Parathyroid adenoma (tissue), 2 donors: ENCODE measurements around the gene MRFAP1.

Experiments
- H2AFZ ChIP-seq: fragments of 300-600 bp; sonication (generic); one replicate; pipeline ENCODE4 v1.7.0; 2017; ENCODE audit warnings: antibody characterized with exemption, mild to moderate bottlenecking
- H3K27ac ChIP-seq: fragments of 300-600 bp; sonication (generic); one replicate; pipeline ENCODE4 v1.7.0; 2017
- H3K27me3 ChIP-seq: fragments of 300-600 bp; sonication (generic); one replicate; pipeline ENCODE4 v1.7.0; 2017; ENCODE audit warnings: low read length; ENCODE audit not compliant: control insufficient read depth, insufficient read depth
- H3K36me3 ChIP-seq: fragments of 300-600 bp; sonication (generic); one replicate; pipeline ENCODE4 v1.7.0; 2017; ENCODE audit warnings: low read length; ENCODE audit not compliant: control insufficient read depth, insufficient read depth
- H3K4me1 ChIP-seq: fragments of 300-600 bp; sonication (generic); one replicate; pipeline ENCODE4 v1.7.0; 2017; ENCODE audit warnings: control low read depth
- H3K4me2 ChIP-seq: fragments of 300-600 bp; sonication (generic); one replicate; pipeline ENCODE4 v1.7.0; 2017; ENCODE audit warnings: low read length
- H3K4me3 ChIP-seq: fragments of 300-600 bp; sonication (generic); one replicate; pipeline ENCODE4 v1.7.0; 2017; ENCODE audit warnings: low read depth, low read length
- H3K79me2 ChIP-seq: fragments of 300-600 bp; sonication (generic); one replicate; pipeline ENCODE4 v1.7.0; 2017; ENCODE audit warnings: control low read depth
- H3K9ac ChIP-seq: fragments of 300-600 bp; sonication (generic); one replicate; pipeline ENCODE4 v1.7.0; 2017; ENCODE audit warnings: mild to moderate bottlenecking
- H3K9me3 ChIP-seq: fragments of 300-600 bp; sonication (generic); one replicate; pipeline ENCODE4 v1.7.0; 2017; ENCODE audit warnings: low read length; ENCODE audit not compliant: control insufficient read depth
- CTCF ChIP-seq: fragments of 300-600 bp; sonication (generic); IDR thresholded peaks from one replicate; pipeline ENCODE4 v1.7.0; 2017; ENCODE audit warnings: antibody characterized with exemption, mild to moderate bottlenecking
- donor health status: primary hyperparathyroidism.

The MRFAP1 gene

GRCh38 chr4:6673660-6674499, 33.4 kb downstream of the MRFAP1 start:
- Histone ChIP-seq H2AFZ (peak overlapping the region; percentile 89), H3K4me3 (peak overlapping the region; percentile 81), H3K4me2 (peak overlapping the region; percentile 89), H3K9ac (no peak overlapping the region), H3K4me1 (no peaks in the 10 kb centered on the region), H3K9me3 (no peaks in the 10 kb centered on the region), H3K36me3 (no peaks in the 10 kb centered on the region), H3K27ac (peak overlapping the region; percentile 79), H3K79me2 (no peaks in the 10 kb centered on the region), H3K27me3 (no peaks in the 10 kb centered on the region)
- TF ChIP-seq CTCF: no peak

GRCh38 chr4:6674500-6675149, 34.1 kb downstream of the MRFAP1 start:
- Histone ChIP-seq H3K27ac (peak overlapping the region; percentile 11), H3K9me3 (no peaks in the 10 kb centered on the region), H3K27me3 (no peaks in the 10 kb centered on the region), H3K4me3 (peak overlapping the region; percentile 81), H3K4me2 (peak overlapping the region; percentile 89), H3K9ac (no peak overlapping the region), H3K79me2 (no peaks in the 10 kb centered on the region), H3K4me1 (no peaks in the 10 kb centered on the region), H2AFZ (peak overlapping the region; percentile 64), H3K36me3 (no peaks in the 10 kb centered on the region)
- peak; percentile 22 for TF ChIP-seq CTCF

GRCh38 chr4:6676722-6677558, 36.5 kb downstream of the MRFAP1 start:
- H3K4me2 ChIP-seq: peak overlapping the region; percentile 1
- no peaks in the 10 kb centered on the region for H3K4me1 ChIP-seq
- no peak for TF ChIP-seq CTCF
- no peak overlapping the region for H3K4me3 ChIP-seq
- no peaks in the 10 kb centered on the region for H3K36me3 ChIP-seq
- no peaks in the 10 kb centered on the region for H3K27me3 ChIP-seq
- H3K9me3 ChIP-seq: no peaks in the 10 kb centered on the region
- no peak overlapping the region for H3K27ac ChIP-seq
- no peaks in the 10 kb centered on the region for H3K79me2 ChIP-seq
- no peak overlapping the region for H3K9ac ChIP-seq
- H2AFZ ChIP-seq: no peak overlapping the region

- no peak for TF ChIP-seq CTCF
- Histone ChIP-seq H3K36me3 (no peaks in the 10 kb centered on the region), H3K4me1 (no peaks in the 10 kb centered on the region), H3K4me3 (no peak overlapping the region), H3K27me3 (no peaks in the 10 kb centered on the region), H2AFZ (no peak overlapping the region), H3K9ac (no peak overlapping the region), H3K9me3 (no peaks in the 10 kb centered on the region), H3K4me2 (no peak overlapping the region), H3K27ac (no peak overlapping the region), H3K79me2 (no peaks in the 10 kb centered on the region)
Measured at GRCh38 chr4:6680372-6681034, 40.0 kb downstream of the MRFAP1 start.
